Measurements from ENCODE around the gene SEMA3E.
"Not testable (repeated sequence)": the region's sequence is repeated elsewhere in the genome, so short reads cannot be mapped to it uniquely, and the experiment has no call there.

SEMA3E gene
- total RNA-seq = 0 to 0.81 reads per million in 2 donors

DNA sequence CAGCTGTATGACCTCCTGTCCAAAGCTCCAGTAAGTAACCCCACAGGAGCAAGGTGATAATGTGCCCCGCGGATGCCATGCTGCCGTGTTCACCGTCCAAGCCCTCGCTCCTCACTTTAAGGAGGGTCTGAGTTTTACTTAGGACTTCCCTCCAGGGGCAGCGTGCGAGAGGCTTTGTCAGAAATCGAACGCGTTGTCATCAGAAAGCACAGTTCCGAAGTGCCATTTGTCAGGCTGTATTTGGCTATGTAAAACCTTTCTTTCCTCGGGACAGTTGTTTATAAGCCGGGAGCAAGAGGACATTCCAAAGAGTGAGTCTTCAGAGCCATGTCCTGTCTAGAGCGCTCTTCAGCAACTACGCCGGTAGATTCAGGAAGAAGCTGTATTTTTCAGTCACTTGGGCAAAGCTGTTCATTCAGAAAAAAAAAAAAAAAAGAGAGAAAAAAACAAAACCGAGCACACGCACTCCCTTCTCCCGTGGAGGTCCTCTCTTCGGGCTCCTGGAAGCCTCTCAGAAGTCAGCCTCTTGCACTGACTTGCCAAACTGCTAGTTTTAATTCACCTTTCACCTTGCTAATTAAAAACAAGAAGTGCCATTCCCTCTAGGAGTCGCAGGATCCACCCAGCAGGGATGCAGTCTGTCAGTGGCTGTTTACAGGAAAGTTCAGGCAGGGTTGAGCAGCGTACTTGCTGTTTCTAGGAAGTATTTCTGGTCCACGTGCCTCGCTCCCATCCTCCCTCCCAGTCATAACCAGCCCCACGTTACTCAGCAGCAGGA lies at the start of gene SEMA3E:
Gene SEMA3E (minus strand): TSS at position 676 of the 778 bp plus-strand sequence.
- DNase-seq = no peak

DNA sequence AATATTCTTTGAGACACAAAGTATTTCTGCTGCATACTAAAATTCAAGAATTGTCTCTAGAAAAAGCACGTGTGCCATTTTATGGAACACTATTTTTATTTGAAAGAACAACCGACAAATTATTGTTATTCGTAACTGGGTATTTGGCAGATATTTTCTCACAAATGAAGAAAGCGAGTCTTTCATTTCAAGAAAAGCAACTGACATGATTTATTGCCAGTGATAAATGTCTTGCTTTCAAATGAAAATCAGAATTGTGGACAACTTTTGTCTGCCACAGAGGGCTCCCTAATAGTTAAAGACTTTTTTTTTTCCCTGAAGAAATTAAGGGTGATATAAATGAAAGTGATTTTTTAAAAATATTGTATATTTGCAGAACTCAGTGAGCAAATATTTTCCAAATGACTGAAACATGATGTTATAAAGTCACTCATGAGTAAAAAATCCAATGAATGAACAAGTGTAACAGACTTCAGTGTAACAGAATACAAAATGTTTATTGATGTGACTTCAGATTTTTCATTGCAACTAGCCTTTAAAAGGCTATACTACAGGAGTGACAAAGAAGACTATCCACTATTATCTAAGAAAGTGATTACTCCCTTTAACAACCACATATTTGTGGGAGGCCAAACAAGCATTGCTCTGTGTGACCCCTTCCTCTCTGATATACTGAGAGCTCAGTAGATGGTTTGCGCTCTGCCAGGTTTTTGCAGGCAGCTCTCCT lies 49.0 kb upstream of the SEMA3E start:
- DNase-seq = no peak

DNA sequence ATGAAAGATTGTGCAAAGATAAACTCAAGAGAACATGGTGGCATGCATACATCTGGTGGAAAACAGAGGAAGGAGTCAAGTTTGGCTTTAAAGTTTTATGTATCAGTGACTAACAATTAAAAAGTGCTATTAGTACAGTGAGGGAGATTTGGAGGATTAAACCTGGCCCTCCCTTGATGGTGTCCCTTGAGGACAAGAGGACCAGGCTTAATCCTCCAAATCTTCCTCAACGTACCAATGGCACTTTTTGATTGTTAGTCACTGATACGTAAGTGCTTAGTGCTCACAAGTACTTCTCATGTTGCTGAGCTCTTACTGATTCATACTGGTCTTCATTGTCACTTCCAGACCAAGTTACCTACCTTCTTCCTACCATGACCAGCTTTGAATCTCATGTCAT lies 47.2 kb upstream of the SEMA3E start:
- DNase-seq = no peak

- DNase-seq = no peak
These were observed 46.4 kb upstream of the SEMA3E start for GRCh38 chr7:83695128-83695960.

DNA sequence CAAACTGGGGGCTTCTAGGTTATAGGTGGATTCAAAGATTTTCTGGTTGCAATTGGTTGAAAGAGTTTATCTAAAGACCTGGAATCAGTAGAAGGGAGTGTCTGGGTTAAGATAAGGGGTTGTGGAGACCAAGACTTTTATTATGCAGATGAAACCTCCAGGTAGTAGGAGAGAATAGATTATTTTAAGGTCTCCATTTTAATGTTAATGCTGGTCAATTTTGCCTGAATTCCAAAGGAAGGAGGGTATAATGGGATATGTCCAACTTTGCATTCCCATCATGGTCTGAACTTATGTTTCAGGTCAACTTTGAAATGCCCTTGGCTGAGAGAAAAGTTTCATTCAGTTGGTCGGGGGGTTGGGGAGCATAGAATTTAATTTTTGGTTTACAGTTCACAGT lies 44.3 kb upstream of the SEMA3E start:
- no peak for DNase-seq

DNA sequence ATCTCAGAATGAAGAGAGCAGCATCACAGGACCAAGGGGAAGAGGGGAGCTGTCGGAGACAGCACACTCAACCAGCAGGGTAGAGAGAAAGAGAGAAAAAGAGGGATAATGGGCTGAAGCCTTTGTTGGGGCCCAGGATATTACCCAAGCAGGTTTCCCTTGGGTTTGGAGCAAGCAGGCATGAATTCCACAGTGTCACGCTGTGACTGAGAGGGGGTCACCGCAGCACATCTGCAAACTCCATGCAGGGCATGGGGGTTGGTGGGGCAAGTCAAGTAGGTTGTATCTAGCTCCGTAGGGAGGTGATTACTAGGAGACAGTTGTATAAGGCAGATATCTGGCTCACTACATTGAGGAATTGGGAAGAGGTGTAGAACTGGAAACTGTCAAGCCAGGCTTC lies 42.2 kb upstream of the SEMA3E start:
- DNase-seq = no peak

DNA sequence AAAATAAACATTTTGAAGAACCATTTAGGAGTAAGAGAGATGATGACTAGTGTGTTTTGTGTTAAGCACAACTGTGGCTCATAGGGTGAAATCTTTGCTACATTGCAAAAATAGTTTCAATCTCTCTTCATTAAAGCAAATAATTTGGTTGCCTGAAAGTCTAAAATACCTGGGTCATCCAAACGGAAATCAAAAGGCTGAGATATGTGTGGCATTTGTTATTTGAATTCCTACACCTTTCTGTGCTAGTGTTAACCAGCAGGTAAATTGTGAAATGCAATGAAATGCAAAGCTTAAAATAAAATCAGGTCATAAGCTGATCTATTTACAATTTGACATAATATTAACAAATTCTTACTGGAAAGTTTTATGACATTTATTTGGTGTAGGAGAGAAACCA lies 40.9 kb upstream of the SEMA3E start:
- DNase-seq = no peak

GRCh38 chr7:83686416-83686815 lies 37.5 kb upstream of the SEMA3E start:
- no peak for DNase-seq

- no peak for DNase-seq
These were observed 36.0 kb upstream of the SEMA3E start for GRCh38 chr7:83684928-83685327.

DNA sequence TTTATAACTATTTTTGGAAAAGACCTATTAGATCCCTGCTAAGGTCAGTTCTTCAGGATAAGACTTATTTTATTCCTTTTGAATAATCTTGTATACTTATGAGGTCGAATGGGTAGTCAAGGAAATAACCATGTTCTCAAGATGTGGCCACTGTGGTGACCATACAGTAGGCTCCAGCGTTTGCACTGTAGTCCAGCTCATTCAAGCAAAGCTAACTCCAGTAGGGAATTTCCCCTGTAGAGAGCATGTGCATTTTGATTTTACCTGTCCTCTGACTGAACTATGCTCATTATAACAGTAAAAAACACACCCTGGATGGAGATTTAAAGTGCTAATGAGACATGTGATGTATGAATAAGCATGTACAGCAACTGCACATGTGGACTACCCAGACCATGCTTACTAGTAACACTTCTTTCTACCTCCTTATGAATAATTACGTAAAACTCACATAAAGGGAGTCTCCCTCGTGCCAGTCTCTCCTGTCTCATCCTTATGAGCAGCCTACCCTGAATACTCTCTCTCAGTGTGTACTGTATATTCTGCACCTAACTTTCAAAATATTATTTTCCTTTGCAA lies 32.4 kb upstream of the SEMA3E start:
- DNase-seq = no peak

GRCh38 chr7:83677180-83677866 lies 28.4 kb upstream of the SEMA3E start:
- no peak for DNase-seq

DNA sequence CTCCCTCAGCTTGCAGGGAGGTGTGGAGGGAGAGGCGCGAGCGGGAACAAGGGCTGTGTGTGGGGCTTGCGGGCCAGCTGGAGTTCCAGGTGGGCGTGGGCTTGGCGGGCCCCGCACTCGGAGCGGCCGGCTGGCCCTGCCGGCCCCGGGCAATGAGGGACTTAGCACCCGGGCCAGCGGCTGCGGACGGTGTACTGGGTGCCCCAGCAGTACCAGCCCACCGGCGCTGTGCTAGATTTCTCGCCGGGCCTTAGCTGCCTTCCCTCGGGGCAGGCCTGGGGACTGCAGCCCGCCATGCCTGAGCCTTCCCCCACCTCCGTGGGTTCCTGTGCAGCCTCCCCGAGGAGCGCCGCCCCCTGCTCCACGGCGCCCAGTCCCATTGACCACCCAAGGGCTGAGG lies 24.4 kb upstream of the SEMA3E start:
- DNase-seq = not testable (repeated sequence)

GRCh38 chr7:83672157-83672556 lies 23.2 kb upstream of the SEMA3E start:
- no peak for DNase-seq

GRCh38 chr7:83663131-83663530 lies 14.2 kb upstream of the SEMA3E start:
- DNase-seq = no peak

- DNase-seq = no peak
These were observed 9.2 kb upstream of the SEMA3E start for GRCh38 chr7:83658126-83658525.

- DNase-seq = peak in 1 of 5 experiments; percentile 7
These were observed 7.1 kb upstream of the SEMA3E start for GRCh38 chr7:83655951-83656556.

DNA sequence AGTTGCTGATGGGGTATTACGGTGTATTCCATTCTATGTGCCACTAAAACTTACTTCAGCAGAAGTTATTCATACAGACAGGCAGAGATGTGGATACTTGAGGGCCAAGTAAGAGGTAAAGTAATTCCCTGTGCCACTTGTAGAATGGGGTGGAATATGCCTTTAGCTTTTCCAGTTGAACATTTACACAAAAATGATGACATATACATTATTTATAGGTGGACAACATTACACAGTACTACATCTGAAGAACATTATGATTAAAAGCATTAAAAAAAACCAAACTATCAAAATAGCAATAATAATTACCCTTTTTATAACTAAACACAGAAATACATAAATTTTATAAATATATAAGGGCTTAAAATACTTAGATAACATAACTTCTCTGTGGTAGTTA lies 3.5 kb upstream of the SEMA3E start:
- no peak for DNase-seq

- no peak for DNase-seq
These were observed 762 bp upstream of the SEMA3E start for GRCh38 chr7:83649701-83650100.

- no peak for DNase-seq
These were observed 2.9 kb downstream of the SEMA3E start for GRCh38 chr7:83646027-83646426.

GRCh38 chr7:83643739-83644138 lies 5.2 kb downstream of the SEMA3E start:
- DNase-seq = no peak

DNA sequence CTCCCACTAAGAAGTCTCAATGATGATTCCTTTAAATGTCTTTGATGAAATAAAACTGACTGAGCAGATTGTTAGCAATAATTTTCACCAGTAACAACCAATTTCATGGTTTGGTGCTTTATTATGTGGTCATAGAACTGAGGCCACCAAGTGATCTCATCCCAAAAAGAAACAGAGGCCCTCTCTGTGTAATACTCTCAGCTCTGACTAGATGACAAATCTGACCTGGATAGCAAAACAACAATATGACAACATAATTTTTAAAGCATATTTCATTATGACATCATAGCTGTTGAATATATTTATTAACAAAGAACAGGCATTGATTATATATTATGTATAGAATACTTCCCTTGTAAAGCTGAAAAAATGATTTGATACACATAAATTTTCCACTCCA lies 5.9 kb downstream of the SEMA3E start:
- DNase-seq = no peak
